Activated CD4-positive, alpha-beta T cell treated with anti-CD3 and anti-CD28 coated beads, Interleukin-10, Interleukin-2, amounts not matched to agents 100 ng/mL and 50 ng/mL, durations not matched to agents 16 hours and 8 hours (primary cell): ENCODE measurements around the gene TCTA.

Experiments used
- DNase-seq: peaks from one replicate; pipeline ENCODE4 v3.0.0-alpha.2; 2020

TCTA gene

DNA sequence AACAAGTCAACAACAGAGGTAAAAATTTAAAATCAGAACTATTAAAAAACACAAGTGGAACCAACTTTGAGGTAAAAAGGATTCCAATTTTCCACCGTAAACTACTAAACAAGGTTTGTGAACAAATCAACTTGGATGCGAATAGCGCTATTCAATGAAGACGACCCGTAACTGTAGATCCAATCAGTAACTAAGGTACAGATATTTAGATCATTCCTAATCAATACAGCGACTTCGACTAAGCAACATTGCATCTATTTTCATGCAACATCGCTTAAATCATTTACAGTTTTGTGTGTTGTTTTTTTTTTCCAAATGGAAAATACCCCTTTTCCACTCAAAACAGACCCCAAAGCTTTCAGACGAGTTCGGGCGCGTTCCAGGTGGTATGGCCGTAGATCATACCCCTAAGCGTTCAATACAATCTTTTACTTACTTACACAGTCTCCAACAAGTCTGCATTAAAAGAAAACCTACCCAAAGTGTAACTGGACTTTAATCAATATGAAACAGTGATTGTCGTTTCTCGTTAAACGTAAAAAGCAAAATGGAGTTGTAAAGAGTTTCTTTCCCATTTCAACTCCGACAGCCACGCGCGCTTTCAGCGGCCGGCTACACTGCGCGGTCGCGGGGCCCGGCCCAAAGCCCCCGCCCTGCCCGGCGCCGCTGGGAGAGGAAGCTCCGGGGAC, 1.2 kb upstream of the TCTA start:
- no peak for DNase-seq

GRCh38 chr3:49411535-49411967, 672 bp upstream of the TCTA start:
- peak; percentile 63 for DNase-seq

DNA sequence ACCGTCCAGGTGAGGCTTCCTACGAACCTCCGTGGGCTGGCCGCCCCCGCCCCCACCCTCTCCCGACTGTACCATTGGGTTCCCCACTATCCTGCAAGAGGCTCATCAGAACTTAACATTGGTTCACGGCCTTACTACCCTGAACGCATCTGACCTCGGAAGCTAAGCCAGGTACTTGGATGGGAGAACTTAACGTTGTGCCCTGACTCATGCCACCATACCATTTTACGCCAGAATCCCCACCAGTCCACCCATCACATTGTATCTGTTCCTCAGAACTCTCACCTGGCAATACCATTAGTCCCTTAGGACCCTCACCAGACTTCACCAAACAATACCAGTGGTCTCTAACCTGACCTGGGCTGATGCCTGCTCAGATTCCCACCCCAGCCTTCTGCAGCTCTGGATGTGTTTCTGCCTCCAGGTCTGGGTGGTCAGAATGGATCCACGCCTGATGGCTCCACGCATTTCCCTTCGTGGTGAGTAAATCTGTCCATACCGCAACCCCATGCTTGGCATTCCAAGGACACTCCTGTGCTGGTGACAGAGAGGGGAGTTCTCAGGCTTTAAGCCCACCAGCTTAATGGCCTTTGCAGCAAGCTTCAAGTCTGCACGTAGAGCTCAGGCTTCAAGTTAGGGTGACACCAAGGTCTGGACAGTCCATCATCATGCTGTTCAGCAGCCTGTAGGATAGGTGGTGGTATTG, 562 bp downstream of the TCTA start:
- peak; percentile 23 for DNase-seq

DNA sequence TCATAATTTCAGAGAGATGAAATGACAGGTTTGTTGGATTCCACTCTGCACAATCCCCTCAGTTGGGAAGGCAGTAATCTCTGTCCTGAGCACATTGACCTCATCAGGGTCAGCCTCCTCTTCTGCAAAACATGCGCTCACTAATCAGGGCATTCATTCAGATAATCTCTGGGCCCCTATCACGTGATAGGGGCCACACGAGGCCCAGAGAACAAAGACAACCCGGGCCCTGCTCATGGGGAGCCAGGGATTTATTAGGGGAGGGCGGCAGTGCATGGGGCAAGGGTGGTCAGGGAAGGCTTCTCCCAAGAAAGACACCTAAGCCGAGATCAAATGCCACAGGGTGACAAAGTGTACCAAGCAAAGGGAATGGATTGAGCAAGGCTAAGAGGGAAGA, 1.1 kb downstream of the TCTA start:
- DNase-seq: no peak

DNA sequence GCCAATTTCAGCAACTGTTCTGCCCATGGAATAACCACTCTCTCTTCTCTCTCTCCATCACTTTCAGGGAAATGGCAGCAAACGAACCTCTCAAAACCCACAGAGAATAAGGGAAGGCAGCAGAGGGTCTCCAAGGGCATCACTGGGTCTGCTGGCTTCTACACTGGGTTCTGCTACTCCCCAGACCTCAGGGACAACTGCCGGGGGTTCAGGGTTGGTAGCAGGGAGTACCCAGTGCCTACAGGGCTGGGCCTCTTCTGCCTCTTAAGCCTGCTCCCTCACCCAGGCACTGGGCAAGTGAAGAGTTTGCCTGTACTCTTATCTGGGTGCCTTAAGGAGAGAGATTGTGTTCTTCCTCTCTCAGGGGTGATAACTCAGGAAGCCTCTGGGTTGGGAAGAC, 2.5 kb downstream of the TCTA start:
- DNase-seq: no peak

GRCh38 chr3:49415931-49416601, 3.8 kb downstream of the TCTA start:
- peak; percentile 72 for DNase-seq

DNA sequence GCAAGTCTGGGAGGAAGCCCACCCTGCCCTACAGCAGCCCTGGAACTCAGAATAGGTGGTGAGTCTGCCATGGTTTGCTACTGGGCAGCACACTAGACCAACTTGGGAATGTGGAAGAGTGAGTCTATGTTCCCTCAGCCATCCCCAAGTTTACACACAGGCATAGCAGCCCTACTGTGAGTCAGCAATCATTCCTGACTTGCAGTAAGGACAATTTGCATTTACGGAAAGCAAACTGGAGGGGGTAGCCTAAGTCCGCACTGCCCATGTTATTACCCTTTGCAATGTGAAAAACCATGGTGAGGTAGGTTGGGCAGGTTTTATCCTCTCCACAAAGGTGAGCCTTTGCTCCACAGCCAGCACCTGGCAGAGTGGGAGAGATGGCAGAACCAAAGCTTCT, 4.6 kb downstream of the TCTA start:
- DNase-seq: no peak

DNA sequence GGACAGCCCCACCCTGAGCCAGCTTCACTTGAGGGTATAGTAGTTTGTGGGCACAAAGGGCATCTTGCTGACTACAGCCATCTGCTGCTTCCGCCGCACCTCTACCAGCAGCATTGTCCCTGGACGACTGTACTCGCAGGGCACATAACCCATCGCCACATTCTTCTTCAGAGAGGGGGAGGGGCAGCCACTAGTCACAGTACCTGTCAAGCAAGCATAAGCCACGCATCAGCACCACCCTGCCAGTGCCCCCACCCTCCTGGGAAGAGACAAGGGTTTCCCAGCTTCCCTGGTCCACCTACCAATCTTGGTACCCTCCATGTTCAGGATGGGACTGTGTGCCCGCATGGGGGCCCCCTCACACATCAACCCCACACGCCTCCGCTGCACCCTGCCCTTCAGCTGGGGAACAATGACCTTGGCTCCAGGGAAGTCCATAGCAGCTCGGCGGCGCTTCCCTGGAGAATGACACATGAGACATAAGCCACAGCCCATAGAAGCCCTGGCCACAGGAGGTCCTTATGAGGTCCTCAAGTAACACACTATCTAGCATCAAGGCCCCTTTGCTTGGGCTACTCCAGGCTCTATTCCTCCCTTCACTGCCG, 5.4 kb downstream of the TCTA start:
- no peak for DNase-seq

DNA sequence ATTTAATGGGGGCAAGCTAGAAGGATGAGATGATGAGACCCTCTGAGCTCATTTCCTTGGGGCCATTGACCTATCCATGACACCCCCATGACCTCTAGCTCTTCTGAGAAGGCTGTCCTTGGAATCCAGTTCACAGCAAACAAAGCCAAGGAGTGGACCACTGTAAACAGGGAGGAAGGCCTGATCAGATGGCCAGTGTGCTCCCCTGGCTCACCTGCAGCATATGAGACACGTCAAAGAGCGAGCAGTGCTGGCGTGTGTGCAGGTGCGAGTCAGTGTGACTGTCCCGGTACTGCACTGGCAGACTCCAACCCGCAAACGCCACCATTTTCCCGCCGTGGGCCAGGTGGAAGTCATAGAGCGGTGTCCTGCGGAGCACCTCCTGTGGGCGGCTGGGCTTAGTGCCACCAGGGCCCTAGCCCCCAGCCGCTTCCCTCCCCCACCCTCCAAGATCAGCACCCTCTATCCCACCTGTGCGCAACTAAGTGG, 9.7 kb downstream of the TCTA start:
- DNase-seq: no peak

DNA sequence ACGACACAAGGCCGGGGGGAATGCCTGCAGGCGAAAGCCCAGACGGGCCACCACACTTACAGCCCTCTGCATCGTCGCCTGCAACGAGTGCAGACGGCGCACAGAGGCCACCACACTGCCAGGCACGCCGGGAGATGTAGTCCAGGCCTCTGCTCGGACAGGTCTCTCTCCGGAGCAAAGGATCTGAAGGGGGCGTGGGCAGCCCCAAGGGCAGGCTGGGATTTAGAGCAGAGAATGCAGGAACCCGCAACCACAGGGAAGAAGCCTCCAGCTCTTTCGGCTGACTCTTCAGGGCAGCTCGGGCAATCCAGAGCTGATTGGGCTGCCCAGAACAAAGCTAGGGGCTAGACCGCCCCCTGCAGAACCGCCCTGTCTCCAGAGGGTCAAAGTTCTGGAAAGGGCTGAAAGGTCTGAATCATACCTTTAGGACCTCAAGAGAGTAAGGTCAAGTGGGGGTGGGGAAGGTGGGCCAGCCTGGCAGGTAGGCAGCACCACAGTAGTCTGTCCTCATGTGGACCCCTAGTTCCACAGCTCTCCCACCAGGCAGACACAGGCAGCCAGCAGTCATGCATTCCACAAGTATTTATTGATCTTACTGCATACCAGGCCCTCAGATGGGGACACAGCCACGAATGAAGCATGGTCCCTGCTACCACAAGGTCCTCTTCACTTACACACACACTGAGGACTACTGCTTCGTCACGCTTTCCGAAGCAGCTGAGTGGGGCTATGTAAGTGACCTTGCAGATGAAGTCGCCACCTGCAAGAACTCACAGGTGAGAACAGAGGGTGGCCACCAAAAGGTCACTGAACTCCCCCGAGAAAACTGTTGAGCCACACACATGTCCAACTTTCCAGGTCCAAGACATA, 10.4 kb downstream of the TCTA start, which contains the start of gene AMT:
Gene AMT (minus strand): TSS at position 95 of the 870 bp plus-strand sequence. CDS start 23 bp downstream, at position 72.
- no peak for DNase-seq

- DNase-seq: no peak
Measured at GRCh38 chr3:49424816-49425215, 12.6 kb downstream of the TCTA start.

GRCh38 chr3:49427586-49427985, 15.4 kb downstream of the TCTA start:
- DNase-seq: no peak

DNA sequence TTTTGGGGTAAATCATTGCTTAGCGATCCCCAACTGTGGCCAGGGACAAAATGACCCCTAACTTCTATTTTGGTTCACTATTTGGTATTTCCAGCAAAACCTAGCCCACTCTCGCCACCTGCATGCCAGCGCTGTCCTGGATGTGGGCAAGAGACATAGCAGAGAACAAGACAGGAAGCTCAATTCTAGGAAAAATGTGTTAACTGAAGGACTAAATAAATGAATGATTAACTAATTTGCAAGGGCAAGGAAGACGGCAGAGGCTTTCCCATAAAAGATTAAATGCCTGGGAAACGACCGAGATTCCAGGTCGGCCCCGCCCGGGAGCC, 16.5 kb downstream of the TCTA start:
- no peak for DNase-seq

DNA sequence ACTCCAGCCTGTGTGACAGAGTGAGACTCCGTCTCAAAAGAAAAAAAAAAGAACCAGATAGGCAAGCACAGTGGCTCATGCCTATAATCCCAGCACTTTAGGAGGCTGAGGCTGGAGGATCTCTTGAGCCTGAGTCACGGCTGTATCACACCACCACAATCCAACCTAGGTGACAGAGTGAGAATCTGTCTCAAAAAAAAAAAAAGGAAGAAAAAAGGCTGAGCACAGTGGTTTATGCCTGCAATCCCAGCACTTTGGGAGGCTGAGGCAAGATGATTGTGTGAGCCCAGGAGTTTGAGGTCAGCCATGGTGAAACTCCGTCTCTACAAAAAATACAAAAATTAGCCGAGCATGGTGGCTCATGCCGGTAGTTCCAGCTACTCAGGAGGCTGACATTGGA, 22.5 kb downstream of the TCTA start:
- DNase-seq: no peak

DNA sequence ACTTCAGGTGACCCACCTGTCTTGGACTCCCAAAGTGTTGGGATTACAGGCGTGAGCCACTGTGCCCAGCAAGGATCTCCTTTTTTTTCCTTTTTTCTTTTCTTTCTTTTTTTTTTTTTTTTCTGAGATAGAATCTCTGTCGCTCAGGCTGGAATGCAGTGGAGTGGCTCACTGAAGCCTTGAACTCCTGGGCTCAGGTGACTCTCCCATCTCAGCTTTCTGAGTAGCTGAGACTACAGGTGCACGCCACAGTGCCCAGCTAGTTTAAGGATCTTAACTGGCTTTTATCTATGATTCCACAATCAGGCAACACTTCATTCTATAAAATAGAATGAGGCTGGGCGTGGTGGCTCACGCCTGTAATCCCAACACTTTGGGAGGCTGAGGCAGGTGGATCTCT, 33.2 kb downstream of the TCTA start:
- no peak for DNase-seq

- no peak for DNase-seq
Measured at GRCh38 chr3:49453621-49454020, 41.4 kb downstream of the TCTA start.

DNA sequence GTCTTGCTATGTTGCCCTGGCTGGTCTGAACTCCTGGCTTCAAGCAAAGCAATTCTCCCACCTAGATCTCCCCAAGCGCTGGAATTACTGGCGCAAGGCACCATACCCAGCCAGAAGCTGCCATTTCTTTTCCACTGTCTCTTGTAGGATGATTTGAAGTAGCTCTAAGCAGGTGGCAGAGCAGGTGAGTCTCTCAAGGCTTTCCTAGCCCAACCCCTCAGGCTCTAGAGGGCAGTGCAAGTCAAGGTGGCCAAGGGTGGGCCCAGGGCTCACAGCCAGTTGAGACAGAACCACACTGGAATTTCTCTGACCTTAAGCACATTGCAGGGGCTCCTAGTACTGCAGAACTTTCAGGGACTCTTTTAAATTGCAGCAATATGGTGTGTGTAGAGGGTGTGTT, 42.2 kb downstream of the TCTA start:
- no peak for DNase-seq

DNA sequence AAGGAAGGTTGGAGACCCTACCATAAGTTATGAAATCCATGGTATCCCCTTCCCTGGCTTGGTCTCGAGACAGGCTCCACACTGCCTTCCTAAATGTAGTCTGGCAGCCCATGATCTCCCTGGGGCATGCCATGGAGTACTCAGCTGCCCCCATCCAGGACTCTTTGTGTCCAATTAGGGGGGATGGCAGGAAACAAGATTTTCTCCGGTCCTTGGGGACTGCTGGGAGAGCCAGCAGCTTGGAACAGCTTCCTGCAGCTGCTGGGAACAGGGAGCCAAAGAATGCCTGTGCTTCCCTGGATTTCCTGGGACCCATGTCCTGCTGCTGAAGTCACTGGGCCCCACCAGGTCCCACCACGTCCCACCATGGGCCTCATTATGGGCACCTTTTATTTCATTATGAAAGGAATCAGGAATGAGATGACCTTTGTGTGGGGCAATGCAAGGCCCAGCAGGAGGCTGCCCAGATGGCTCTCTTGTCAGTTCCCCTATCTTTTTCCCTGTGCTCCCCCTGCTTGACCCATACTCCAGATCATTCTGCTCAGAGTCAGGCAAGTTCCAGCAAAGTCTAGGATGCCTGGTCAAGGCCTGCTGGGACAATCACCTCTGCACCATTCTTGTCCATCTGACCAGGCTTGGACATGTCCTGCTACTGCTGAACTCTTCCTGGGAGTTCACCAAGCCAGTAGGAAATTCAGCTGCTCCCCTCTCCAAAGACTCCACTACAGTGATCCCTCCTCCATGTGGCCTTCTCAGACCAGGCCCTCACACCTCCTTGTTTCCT, 42.9 kb downstream of the TCTA start:
- no peak for DNase-seq

- DNase-seq: no peak
Measured at GRCh38 chr3:49456466-49456865, 44.2 kb downstream of the TCTA start.

- DNase-seq: no peak
Measured at GRCh38 chr3:49460188-49460890, 48.1 kb downstream of the TCTA start.

DNA sequence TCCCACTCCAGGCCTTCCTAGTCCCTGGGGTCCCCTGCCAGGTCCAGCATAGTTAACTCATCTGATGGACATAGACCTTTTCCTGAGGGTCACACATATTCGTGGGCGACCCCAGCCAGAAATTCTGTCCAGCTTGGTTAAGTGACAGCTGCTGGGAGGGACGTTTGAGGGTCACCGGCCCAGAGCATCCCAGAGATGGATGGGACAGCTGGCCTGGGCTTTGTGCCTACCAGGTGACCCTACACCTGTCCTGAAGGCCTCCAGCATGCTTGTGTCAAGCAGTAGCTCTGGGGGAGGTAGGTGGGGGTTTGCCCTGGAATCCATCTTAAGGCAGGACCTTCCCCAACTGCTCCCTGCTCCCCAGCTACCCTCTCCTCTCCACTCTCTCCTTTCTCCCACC, 48.7 kb downstream of the TCTA start:
- DNase-seq: no peak
